ENCODE measurements around the gene BST1.

Gene BST1

DNA sequence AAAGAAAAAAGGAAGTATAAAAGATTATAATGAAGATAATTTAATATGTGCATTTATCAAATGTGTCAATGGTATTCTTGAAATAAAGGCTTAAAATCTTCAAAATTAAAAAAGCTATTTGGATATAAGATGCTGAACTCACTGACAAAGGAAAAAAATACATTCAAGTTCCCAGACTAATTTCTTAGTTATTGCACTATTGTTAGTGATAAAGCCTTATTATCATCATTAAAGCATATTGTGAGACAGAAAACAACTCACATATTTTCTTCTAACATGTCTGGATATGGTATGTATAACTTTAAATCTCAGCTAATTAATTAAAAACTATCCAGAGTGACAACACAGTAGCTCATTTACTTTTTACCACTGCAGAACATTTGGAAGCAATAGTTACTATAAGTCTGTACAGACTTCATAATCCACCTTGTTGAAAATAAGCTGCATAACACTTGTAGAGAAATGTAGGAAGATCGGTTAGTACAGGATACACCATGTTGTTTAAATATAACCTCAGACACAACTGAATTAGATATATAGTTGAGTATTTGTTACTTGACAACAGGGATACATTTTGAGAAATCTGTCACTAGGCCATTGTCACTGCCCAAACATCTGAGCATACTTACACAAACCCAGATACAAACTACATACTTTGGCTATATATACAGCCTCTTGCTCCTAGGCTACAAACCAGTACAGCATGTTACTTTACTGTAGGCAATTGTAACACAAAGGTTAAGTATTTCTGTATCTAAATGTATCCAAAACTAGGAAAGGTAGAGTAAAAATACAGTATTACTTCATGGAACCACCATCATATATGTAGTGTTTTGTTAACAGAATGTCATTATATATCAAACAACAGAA, 34.1 kb upstream of the BST1 start:
- TF ChIP-seq ZNF274 (IDR thresholded peaks at IDR 0.05; ENCODE audit: low read depth, low read length): no peak
- no peak overlapping the region for H3K4me3 ChIP-seq (ENCODE audit: low read length)

DNA sequence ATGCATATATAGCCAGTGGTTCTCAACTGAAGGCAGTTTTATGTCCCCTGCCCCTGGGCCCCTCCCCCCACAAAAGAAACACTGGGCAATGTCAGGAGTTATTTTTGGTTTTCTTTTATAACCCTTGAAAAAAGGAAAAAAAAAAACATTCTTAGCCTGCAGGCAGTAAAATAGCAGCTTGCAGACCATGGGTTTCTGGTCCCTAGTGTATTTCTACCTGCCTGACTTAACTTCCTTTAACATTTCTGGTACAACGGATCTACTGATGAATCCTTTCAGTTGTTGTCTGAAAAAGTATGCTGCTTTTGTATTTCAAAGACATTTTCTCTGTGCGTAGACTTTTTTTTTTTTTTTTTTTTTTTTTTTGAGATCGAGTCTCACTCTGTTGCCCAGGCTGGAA, 32.3 kb upstream of the BST1 start:
- no peak for TF ChIP-seq ZNF274 (IDR thresholded peaks at IDR 0.05; ENCODE audit: low read depth, low read length)
- no peak overlapping the region for H3K4me3 ChIP-seq (ENCODE audit: low read length)

DNA sequence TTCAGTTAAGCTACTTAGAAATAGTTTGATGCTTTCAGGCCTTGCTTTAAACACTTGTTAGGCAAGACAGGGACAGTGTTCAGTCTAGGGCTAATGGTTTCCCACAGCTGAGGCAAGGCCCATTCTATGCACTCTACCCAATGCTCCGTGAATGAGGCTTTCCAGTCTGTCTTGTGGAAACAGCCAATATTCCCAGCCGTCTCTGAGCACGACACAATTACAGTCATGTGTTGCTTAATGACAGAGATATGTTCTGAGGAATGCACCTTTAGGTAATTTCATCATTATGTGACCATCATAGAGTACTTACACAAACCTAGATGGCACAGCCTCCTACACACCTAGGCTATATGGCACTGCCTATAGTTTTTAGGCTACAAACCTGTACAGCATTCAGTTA, 30.8 kb upstream of the BST1 start:
- TF ChIP-seq ZNF274 (IDR thresholded peaks at IDR 0.05; ENCODE audit: low read depth, low read length): no peak
- no peak overlapping the region for H3K4me3 ChIP-seq (ENCODE audit: low read length)

DNA sequence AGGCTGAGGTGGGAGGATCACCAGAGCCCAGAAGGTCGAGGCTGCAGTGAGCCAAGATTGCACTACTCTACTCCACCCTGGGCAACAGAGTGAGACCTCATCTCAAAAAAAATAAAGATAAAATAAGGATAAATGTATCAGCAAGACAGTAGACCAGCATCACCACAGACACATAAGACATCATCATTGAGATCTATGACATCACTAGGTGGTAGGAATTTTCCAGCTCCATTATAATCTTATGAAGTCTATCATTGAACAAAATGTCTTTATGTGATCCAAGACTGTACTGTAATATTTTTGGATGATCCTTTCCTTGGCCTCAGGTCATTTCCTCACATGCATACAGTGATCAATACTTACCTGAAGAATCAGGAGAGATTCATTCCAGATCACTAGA, 29.5 kb upstream of the BST1 start:
- H3K4me3 ChIP-seq (ENCODE audit: low read length): no peak overlapping the region

GRCh38 chr4:15674046-15674445, 28.8 kb upstream of the BST1 start:
- H3K4me3 ChIP-seq (ENCODE audit: low read length): no peak overlapping the region
- no peak for TF ChIP-seq ZNF274 (IDR thresholded peaks at IDR 0.05; ENCODE audit: low read depth, low read length)

More for the DNA sequence above, 29.5 kb upstream of the BST1 start:
- no peak for TF ChIP-seq ZNF274 (IDR thresholded peaks at IDR 0.05; ENCODE audit: low read depth, low read length)

- no peak for TF ChIP-seq ZNF274 (IDR thresholded peaks at IDR 0.05; ENCODE audit: low read depth, low read length)
- no peak overlapping the region for H3K4me3 ChIP-seq (ENCODE audit: low read length)
Observed at GRCh38 chr4:15674926-15675325, 27.9 kb upstream of the BST1 start.

DNA sequence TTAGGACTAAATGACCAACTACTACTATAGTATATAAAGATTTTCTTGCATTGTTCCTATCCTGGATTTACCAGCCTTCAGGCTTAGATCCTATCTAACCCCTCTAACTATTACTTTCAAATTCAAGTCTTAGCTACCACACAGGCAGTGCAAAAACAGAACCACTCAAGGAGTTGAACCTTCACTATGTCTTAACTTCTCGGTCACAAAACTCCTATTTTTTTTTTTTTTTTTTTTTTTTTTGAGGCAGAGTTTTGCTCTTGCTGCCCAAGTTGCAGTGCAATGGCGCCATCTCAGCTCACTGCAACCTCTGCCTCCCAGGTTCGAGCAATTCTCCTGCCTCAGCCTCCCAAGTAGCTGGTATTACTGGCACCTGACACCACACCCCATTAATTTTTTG, 27.5 kb upstream of the BST1 start:
- no peak for TF ChIP-seq ZNF274 (IDR thresholded peaks at IDR 0.05; ENCODE audit: low read depth, low read length)
- H3K4me3 ChIP-seq (ENCODE audit: low read length): no peak overlapping the region

- no peak overlapping the region for H3K4me3 ChIP-seq (ENCODE audit: low read length)
- no peak for TF ChIP-seq ZNF274 (IDR thresholded peaks at IDR 0.05; ENCODE audit: low read depth, low read length)
Observed at GRCh38 chr4:15676039-15676438, 26.8 kb upstream of the BST1 start.

DNA sequence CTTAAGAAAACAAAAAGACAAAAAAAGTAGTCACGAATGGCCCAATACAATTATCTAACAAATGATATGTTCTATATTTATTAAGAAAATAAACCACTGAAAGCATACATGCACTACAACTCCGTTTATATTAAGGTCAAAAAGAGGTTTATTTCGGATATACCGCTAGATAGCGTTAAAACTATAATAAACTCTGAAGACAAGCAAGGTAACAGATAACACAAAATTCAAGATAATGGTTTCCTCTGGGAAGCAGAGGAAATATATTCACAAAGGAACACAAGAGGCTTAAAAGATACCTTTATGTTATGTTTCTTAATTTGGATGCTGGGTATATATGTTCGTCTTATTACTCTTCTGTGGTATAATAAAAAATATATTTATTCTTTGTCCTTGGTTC, 26.0 kb upstream of the BST1 start:
- no peak overlapping the region for H3K4me3 ChIP-seq (ENCODE audit: low read length)
- TF ChIP-seq ZNF274 (IDR thresholded peaks at IDR 0.05; ENCODE audit: low read depth, low read length): no peak

GRCh38 chr4:15677507-15677988, 25.3 kb upstream of the BST1 start:
- peak overlapping the region; percentile 37; the same call in 1 of the 2 replicates for H3K4me3 ChIP-seq (ENCODE audit: low read length)
- TF ChIP-seq ZNF274 (IDR thresholded peaks at IDR 0.05; ENCODE audit: low read depth, low read length): no peak

DNA sequence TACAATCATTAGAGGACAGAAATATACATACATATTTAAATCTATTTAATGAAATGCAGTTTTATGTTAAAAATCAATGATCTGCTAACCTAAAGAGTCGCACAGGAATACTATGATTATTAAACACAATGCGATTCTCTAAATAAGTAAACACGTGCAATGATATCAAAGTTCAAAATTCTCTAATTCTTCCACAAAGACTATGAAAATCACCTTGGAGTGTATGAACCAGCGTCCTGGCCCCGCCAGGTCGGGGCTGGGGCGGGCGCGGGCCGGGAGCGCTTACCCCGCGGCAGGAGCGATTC, 21.8 kb upstream of the BST1 start:
- TF ChIP-seq ZNF274 (IDR thresholded peaks at IDR 0.05; ENCODE audit: low read depth, low read length): no peak
- peak overlapping the region; percentile 94 for H3K4me3 ChIP-seq (ENCODE audit: low read length)

GRCh38 chr4:15681372-15682241, 21.3 kb upstream of the BST1 start, which contains the start of gene FAM200B:
FAM200B (plus strand) TSS chr4:15681827; CDS start chr4:15686978, 5,151 bp downstream.
- H3K4me3 ChIP-seq (ENCODE audit: low read length): peak within 1 kb of the TSS; percentile 94
- no peak for TF ChIP-seq ZNF274 (IDR thresholded peaks at IDR 0.05; ENCODE audit: low read depth, low read length)

- peak overlapping the region; percentile 94 for H3K4me3 ChIP-seq (ENCODE audit: low read length)
- TF ChIP-seq ZNF274 (IDR thresholded peaks at IDR 0.05; ENCODE audit: low read depth, low read length): no peak
Observed at GRCh38 chr4:15682242-15683142, 20.4 kb upstream of the BST1 start.

- H3K4me3 ChIP-seq (ENCODE audit: low read length): peak overlapping the region; percentile 94; the same call in 1 of the 2 replicates
- no peak for TF ChIP-seq ZNF274 (IDR thresholded peaks at IDR 0.05; ENCODE audit: low read depth, low read length)
Observed at GRCh38 chr4:15683143-15683495, 19.7 kb upstream of the BST1 start.
